Measurements from ENCODE around the gene TPI1. TPM values are rescaled to one million over a fixed set of nuclear protein-coding genes. Genes with fewer than 3 reads are reported as not detected.
"Not testable (repeated sequence)": the region's sequence is repeated elsewhere in the genome, so short reads cannot be mapped to it uniquely, and the experiment has no call there.

The TPI1 gene
- total and polyA plus RNA-seq, 3 experiments from 2014 or later: 613 to 1,374 (median 1,331) TPM

GRCh38 chr12:6873094-6874014, 6.0 kb downstream of the TPI1 start, which contains the start of gene SPSB2:
TSS of gene SPSB2 (minus strand) at chr12:6873303. CDS start at chr12:6872901, 402 bp downstream.
- POLR2A ChIA-PET: interaction anchor here (0.7 to 3.6 kb wide), 23 partner anchors 9 to 316 kb away, joined by 3 to 46 read pairs (median 4); partner anchors contain the start of genes C12orf57, C1RL, CDCA3 and COPS7A
- Mint-ChIP-seq H3K4me3 (peak within 1 kb of the TSS; percentile 83 to 97 (median 89)), H3K27me3 (no peaks in the 10 kb centered on the region), H3K4me1 (peaks cover 41 to 53% (median 52%) of the 10 kb centered on the region in 3 donors), H3K9me3 (no peaks in the 10 kb centered on the region), H3K36me3 (peaks cover 0 to 52% (median 8%) of the 10 kb centered on the region in 3 donors), H3K27ac (peak within 1 kb of the TSS; percentile 85 to 99 (median 92))
- H3K27ac ChIP-seq (ENCODE audit: low read depth, low read length): peak within 1 kb of the TSS; percentile 90
- H3K27me3 ChIP-seq (ENCODE audit: insufficient read depth, low read length, poor library complexity, severe bottlenecking): no peaks in the 10 kb centered on the region
- H3K36me3 ChIP-seq (ENCODE audit: insufficient read depth, low read length): peaks cover 17% of the 10 kb centered on the region
- DNase-seq: peak; percentile 98 to 100 (median 99)
- CTCF ChIA-PET: interaction anchor here (0.6 to 11.0 kb wide), 56 partner anchors 9 to 268 kb away, joined by 3 to 135 read pairs (median 4); partner anchors contain the start of genes ATN1, C12orf57, C1RL and CDCA3
- peaks cover 40% of the 10 kb centered on the region for H3K4me1 ChIP-seq (ENCODE audit: insufficient read depth, low read length)
- peak within 1 kb of the TSS; percentile 96 for H3K4me3 ChIP-seq (ENCODE audit: low read length)
- H3K9me3 ChIP-seq (ENCODE audit: low read length): no peaks in the 10 kb centered on the region

GRCh38 chr12:6874015-6874368, 6.7 kb downstream of the TPI1 start:
- POLR2A ChIA-PET: interaction anchor here (0.8 to 3.6 kb wide), 5 partner anchors 22 to 234 kb away, joined by 3 to 46 read pairs (median 22); partner anchors contain the start of genes C12orf57, CDCA3, RNU7-1 and USP5
- H3K4me1 ChIP-seq (ENCODE audit: insufficient read depth, low read length): peaks cover 33% of the 10 kb centered on the region
- Mint-ChIP-seq H3K36me3 (peaks cover 0 to 48% (median 8%) of the 10 kb centered on the region in 3 donors), H3K4me3 (peak overlapping the region; percentile 83 to 97 (median 89)), H3K27ac (peak overlapping the region in 7 of 8 donors; percentile 85 to 93 (median 91)), H3K4me1 (peaks cover 34 to 47% (median 46%) of the 10 kb centered on the region in 3 donors)
- H3K36me3 ChIP-seq (ENCODE audit: insufficient read depth, low read length): peaks cover 17% of the 10 kb centered on the region
- H3K9me3 ChIP-seq (ENCODE audit: low read length); H3K9me3 Mint-ChIP-seq; H3K27me3 Mint-ChIP-seq; H3K27me3 ChIP-seq (ENCODE audit: insufficient read depth, low read length, poor library complexity, severe bottlenecking); DNase-seq: not testable (repeated sequence)
- CTCF ChIA-PET: interaction anchor here (0.8 to 11.0 kb wide), 6 partner anchors 16 to 236 kb away, joined by 4 to 135 read pairs (median 39); partner anchors contain the start of genes C1RL, CDCA3, P3H3 and USP5
- peak overlapping the region; percentile 90 for H3K27ac ChIP-seq (ENCODE audit: low read depth, low read length)
- H3K4me3 ChIP-seq (ENCODE audit: low read length): peak overlapping the region; percentile 96

GRCh38 chr12:6879824-6880223, 12.5 kb downstream of the TPI1 start:
- H3K4me1 ChIP-seq (ENCODE audit: insufficient read depth, low read length); H3K4me3 ChIP-seq (ENCODE audit: low read length); DNase-seq; H3K36me3 ChIP-seq (ENCODE audit: insufficient read depth, low read length); H3K9me3 ChIP-seq (ENCODE audit: low read length); H3K27ac ChIP-seq (ENCODE audit: low read depth, low read length); H3K27ac Mint-ChIP-seq; H3K4me3 Mint-ChIP-seq; H3K27me3 Mint-ChIP-seq; H3K4me1 Mint-ChIP-seq; H3K9me3 Mint-ChIP-seq; H3K27me3 ChIP-seq (ENCODE audit: insufficient read depth, low read length, poor library complexity, severe bottlenecking); POLR2A ChIA-PET: not testable (repeated sequence)
- H3K36me3 Mint-ChIP-seq: peaks cover 0 to 25% (median 5%) of the 10 kb centered on the region in 3 donors
- CTCF ChIA-PET: interaction anchor here (3.6 kb wide), 1 partner anchor 11 kb away, joined by 19 read pairs; no protein-coding TSS in a partner anchor

- DNase-seq: no peak
- no peaks in the 10 kb centered on the region for H3K9me3 Mint-ChIP-seq
- H3K27ac ChIP-seq (ENCODE audit: low read depth, low read length): no peak overlapping the region
Measured at GRCh38 chr12:6883252-6883651, 15.9 kb downstream of the TPI1 start.

GRCh38 chr12:6883683-6884082, 16.4 kb downstream of the TPI1 start:
- Histone ChIP-seq H3K36me3 (ENCODE audit: insufficient read depth, low read length) (no peaks in the 10 kb centered on the region), H3K27ac (ENCODE audit: low read depth, low read length) (no peak overlapping the region), H3K4me3 (ENCODE audit: low read length) (no peak overlapping the region), H3K9me3 (ENCODE audit: low read length) (no peaks in the 10 kb centered on the region), H3K27me3 (ENCODE audit: insufficient read depth, low read length, poor library complexity, severe bottlenecking) (no peaks in the 10 kb centered on the region), H3K4me1 (ENCODE audit: insufficient read depth, low read length) (no peaks in the 10 kb centered on the region)
- H3K27ac Mint-ChIP-seq: peak overlapping the region in 1 of 8 donors; percentile 46
- ChIA-PET CTCF (interaction anchor here (0.9 to 3.6 kb wide), 3 partner anchors 8 to 13 kb away, joined by 3 to 29 read pairs (median 19); partner anchors contain the start of gene SPSB2), POLR2A (no interaction called here)
- no peak overlapping the region for H3K4me3 Mint-ChIP-seq
- DNase-seq: no peak
- H3K27me3 Mint-ChIP-seq: no peaks in the 10 kb centered on the region
- H3K9me3 Mint-ChIP-seq: no peaks in the 10 kb centered on the region
- H3K4me1 Mint-ChIP-seq: no peaks in the 10 kb centered on the region
- peaks cover 0 to 23% (median 4%) of the 10 kb centered on the region in 3 donors for H3K36me3 Mint-ChIP-seq

More at GRCh38 chr12:6883252-6883651, 15.9 kb downstream of the TPI1 start:
- H3K4me3 Mint-ChIP-seq: no peak overlapping the region
- Histone ChIP-seq H3K27me3 (ENCODE audit: insufficient read depth, low read length, poor library complexity, severe bottlenecking) (no peaks in the 10 kb centered on the region), H3K4me3 (ENCODE audit: low read length) (no peak overlapping the region), H3K4me1 (ENCODE audit: insufficient read depth, low read length) (no peaks in the 10 kb centered on the region), H3K36me3 (ENCODE audit: insufficient read depth, low read length) (no peaks in the 10 kb centered on the region), H3K9me3 (ENCODE audit: low read length) (no peaks in the 10 kb centered on the region)
- CTCF ChIA-PET: interaction anchor here (1.5 to 3.6 kb wide), 3 partner anchors 8 to 14 kb away, joined by 4 to 29 read pairs (median 19); partner anchors contain the start of gene SPSB2
- no peaks in the 10 kb centered on the region for H3K4me1 Mint-ChIP-seq
- POLR2A ChIA-PET: interaction anchor here (0.7 kb wide), 1 partner anchor 14 kb away, joined by 4 read pairs; no protein-coding TSS in a partner anchor
- peaks cover 0 to 23% (median 4%) of the 10 kb centered on the region in 3 donors for H3K36me3 Mint-ChIP-seq
- no peak overlapping the region for H3K27ac Mint-ChIP-seq
- no peaks in the 10 kb centered on the region for H3K27me3 Mint-ChIP-seq

GRCh38 chr12:6884539-6884938, 17.2 kb downstream of the TPI1 start:
- H3K27me3 ChIP-seq (ENCODE audit: insufficient read depth, low read length, poor library complexity, severe bottlenecking): no peaks in the 10 kb centered on the region
- ChIA-PET CTCF (interaction anchor here (0.9 kb wide), 1 partner anchor 14 kb away, joined by 3 read pairs; no protein-coding TSS in a partner anchor), POLR2A (interaction anchor here (0.5 kb wide), 1 partner anchor 260 kb away, joined by 3 read pairs; no protein-coding TSS in a partner anchor)
- Mint-ChIP-seq H3K36me3 (peaks cover 0 to 23% (median 4%) of the 10 kb centered on the region in 3 donors), H3K4me1 (no peaks in the 10 kb centered on the region), H3K27me3 (no peaks in the 10 kb centered on the region), H3K27ac (no peak overlapping the region), H3K4me3 (no peak overlapping the region), H3K9me3 (no peaks in the 10 kb centered on the region)
- no peak overlapping the region for H3K27ac ChIP-seq (ENCODE audit: low read depth, low read length)
- DNase-seq: no peak
- no peak overlapping the region for H3K4me3 ChIP-seq (ENCODE audit: low read length)
- H3K9me3 ChIP-seq (ENCODE audit: low read length): no peaks in the 10 kb centered on the region
- no peaks in the 10 kb centered on the region for H3K36me3 ChIP-seq (ENCODE audit: insufficient read depth, low read length)
- H3K4me1 ChIP-seq (ENCODE audit: insufficient read depth, low read length): no peaks in the 10 kb centered on the region

- H3K9me3 ChIP-seq (ENCODE audit: low read length); H3K9me3 Mint-ChIP-seq; POLR2A ChIA-PET; DNase-seq; H3K36me3 ChIP-seq (ENCODE audit: insufficient read depth, low read length); H3K27ac ChIP-seq (ENCODE audit: low read depth, low read length); H3K4me3 ChIP-seq (ENCODE audit: low read length); H3K27me3 Mint-ChIP-seq; CTCF ChIA-PET; H3K4me1 ChIP-seq (ENCODE audit: insufficient read depth, low read length); H3K4me3 Mint-ChIP-seq; H3K27me3 ChIP-seq (ENCODE audit: insufficient read depth, low read length, poor library complexity, severe bottlenecking): not testable (repeated sequence)
- Mint-ChIP-seq H3K27ac (peak overlapping the region in 1 of 8 donors; percentile 54), H3K36me3 (peaks cover 0 to 23% (median 4%) of the 10 kb centered on the region in 3 donors), H3K4me1 (peaks cover 9 to 11% (median 9%) of the 10 kb centered on the region in 3 donors)
Measured at GRCh38 chr12:6886206-6886999, 19.1 kb downstream of the TPI1 start.

Data from CD8-positive, alpha-beta memory T cell (primary cell).